GM15510 (cell line): ENCODE results near the gene CAPN11.

Experiments
- POLR2A ChIP-seq: IDR thresholded peaks from 3 replicates; pipeline ENCODE4 v1.6.1; 2011; ENCODE audit warnings: borderline replicate concordance; ENCODE audit not compliant: insufficient read length; ENCODE audit errors: extremely low read depth

The CAPN11 gene

DNA sequence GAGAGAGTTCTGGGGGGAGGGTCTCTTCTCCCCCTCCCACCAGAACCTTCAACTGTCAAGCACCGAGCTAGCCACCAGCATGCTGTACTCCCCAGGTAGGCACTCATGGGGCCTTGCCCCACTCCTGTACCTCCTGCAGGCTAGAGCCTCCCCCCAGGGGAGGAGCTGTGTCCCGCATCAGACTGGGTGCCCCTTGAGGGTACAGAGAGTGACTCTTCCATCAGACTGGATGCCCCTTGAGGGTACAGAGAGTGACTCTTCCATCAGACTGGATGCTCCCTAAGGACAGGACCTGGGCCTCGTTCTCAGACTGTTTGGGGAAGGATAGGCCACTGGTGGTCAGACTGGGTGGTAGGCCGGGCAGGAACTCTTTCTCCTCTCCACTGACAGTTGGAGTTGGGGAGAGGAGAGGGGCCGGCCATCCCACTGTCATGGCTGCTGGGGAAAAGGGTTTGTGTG lies at the start of gene CAPN11:
TSS of gene CAPN11 (plus strand) at position 51 of the 459 bp plus-strand sequence. CDS start at position 80, 29 bp downstream.
- TF ChIP-seq POLR2A = no peak

DNA sequence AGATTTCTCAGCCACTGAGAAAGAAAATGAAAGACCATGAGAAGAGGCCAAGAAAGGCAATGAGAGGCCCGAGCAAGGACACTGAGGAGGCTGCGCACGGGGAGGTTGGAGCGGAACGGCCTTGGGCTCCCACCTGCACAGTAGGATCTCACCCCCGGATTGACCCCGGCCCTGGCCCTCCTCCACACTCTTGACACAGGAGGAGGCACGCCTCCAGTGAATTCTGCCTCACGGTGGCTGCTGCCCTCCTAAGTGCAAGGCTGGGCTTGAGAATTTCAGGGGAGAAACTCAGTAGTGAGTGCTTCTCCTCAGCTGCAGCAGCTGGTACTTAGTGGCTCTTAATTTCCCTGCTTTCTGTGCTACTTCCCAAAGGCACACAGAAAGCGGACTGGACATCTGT lies 49.4 kb upstream of the CAPN11 start:
- no peak for TF ChIP-seq POLR2A

DNA sequence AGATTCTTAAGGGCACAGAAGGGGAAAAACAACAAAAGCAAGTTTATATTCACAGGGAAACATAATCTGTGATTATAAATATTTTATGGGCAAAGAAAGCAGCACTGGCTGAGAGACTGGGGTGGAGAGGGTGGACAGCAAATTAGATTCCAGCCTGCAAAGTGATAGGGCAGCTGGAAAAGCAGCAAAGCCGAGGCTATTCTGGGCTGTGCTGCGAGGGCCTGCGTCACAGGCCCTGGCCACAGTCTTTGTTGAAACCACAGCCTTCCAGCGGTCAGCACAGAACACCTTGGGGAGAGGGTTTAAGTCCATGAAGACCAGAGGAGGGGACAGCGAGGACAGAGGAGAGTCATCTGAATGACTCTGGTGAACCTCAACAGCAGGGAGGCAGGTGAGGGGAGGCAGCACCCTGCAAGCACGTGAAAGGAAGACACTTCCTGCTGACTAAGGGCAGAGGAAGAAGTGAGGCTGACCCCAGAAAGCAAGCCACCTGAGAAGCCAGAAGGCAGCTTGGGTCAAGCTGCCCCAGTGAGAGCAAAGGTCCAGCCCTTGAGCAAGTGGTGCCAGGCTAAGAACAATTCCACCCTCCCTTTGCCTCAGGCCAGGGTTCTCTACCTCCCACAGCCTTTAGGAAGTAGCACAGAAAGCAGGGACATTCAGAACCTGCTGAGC lies 48.5 kb upstream of the CAPN11 start:
- no peak for TF ChIP-seq POLR2A

DNA sequence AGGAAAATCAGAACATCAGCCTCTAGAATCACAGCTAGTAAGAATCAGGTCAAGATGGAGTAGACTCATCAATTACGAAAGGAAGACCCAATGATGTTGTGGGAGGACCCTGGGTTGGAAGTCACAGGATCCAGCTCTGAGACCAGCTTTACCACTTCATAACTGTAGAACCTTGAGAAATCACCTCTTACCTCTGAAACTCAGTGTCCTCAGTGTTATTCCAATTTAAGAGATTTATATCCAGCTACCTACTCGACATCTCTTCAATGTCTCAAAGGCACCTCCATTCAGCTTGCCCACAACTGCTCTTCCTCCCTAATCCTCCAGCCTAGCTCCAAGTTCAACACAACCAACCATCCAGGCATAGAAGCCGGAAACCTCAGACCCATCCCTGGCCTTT lies 47.7 kb upstream of the CAPN11 start:
- no peak for TF ChIP-seq POLR2A

DNA sequence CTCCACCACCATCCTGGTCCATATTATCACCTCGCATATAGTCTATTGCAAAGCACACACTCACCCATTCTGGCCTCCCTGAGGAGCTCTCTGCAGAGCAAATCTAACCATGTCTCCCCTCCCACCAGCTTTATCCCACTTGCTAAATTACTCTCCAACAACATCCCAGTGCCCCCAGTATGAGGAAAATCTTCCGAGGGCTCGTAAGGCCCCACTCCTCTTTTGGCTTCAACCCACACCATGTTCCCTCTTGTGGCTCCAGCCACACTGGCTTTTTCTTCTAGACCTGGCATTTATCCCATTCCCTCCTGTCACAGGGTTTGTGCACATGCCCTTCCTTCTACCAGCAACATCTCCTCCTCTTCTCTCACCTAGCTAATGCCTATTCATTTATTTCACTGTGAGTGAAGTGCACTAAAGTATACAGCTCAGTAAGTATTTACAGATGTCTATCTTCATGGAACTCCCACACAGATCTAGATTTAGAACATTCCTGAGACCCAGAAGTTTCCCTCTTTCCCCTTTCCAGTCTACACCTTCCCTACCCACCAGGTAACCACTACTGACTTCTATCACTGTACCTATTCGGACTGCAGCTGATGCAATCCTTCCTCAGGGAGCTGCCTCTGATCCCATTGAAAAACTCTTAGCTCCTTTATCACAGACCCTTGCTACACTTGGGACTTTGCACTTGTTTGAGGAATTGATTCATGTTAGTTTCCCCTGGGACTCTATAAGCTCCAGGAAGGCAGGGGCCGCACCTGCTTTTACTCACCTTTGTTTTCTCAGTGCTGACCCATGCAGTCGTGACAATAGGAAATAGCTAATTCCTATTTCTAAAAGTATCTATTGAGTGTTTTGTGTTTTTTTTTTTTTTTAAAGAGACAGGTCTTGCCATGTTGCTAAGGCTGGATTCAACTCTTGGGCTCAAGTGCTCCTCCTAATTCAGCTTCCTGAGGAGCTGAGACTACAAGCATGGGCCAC lies 46.9 kb upstream of the CAPN11 start:
- no peak for TF ChIP-seq POLR2A

DNA sequence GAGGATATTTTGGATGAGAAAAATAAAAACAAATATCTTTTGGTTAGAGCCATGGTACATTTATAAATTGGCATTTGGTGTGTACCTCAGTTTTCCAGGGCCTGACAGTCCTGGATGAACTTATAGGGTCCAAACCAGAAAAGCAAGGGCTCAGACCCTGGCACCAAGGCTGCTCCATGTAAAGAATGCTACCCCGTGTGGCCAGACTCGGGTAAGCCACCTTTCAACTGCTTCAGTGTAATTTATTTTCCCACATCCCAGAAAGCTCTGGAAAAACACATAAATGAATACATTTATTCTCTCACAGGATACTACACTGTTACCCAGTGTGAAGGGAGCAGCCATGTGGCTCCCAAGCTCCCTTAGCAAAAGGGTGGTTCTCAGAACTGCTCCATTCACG lies 45.2 kb upstream of the CAPN11 start:
- no peak for TF ChIP-seq POLR2A

GRCh38 chr6:44115866-44116265 lies 42.8 kb upstream of the CAPN11 start:
- no peak for TF ChIP-seq POLR2A

DNA sequence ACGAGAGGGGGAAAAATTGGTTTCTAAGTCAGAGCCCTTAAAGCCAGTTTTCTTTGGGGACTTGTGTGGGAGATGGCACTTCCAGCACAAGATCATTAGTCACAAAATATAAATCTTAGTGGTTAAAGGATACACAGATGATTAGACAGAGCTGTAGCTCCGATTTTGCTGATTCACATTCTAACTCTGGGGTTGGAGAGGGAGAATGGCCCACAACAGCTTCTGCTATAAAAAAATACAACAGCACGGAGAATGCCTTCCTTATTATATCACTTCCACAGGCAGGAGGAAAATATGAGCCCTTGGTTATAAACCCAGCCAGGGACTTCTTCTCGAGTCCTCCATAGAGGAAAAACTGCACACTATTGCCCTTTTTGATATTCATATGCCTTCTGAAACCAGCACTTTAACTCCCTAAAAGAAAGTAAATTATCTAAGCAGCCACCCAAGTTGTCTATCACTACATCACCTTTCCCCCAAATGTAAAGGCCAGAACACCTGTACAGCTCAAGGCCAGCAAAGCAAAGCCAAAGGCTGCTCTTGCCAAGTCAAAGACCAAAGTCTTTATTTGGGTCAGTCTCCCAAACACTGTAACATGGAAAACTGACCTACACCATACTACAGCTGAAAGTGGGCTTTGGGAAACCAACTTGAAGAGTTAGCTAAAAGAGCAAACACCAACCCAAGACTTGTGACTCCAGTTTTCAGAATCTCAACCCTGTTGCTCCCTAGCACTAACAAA lies 41.8 kb upstream of the CAPN11 start:
- no peak for TF ChIP-seq POLR2A

- no peak for TF ChIP-seq POLR2A
Measured at GRCh38 chr6:44117397-44118128, 41.1 kb upstream of the CAPN11 start.

GRCh38 chr6:44119704-44120262 lies 38.8 kb upstream of the CAPN11 start:
- TF ChIP-seq POLR2A = no peak

GRCh38 chr6:44120692-44121443 lies 37.8 kb upstream of the CAPN11 start:
- no peak for TF ChIP-seq POLR2A

DNA sequence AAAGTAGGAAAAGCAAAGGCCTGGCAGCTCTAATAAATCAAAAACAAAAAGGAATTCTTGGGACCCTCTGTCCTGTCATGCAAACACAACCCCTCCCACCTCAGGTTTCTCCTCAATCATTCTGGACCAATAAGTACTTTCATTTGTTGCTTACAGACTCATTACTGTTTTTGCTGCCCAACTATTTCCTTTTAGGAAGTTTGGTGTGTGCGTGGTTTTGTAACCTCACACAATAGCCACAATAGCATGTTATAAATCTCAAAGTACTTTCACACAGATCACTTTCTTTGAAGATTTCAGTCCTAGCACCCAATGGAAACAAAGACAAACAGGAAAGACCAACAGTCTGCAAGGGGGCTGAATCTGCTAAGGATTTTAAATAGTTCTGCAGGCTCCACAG lies 35.8 kb upstream of the CAPN11 start:
- TF ChIP-seq POLR2A = no peak

DNA sequence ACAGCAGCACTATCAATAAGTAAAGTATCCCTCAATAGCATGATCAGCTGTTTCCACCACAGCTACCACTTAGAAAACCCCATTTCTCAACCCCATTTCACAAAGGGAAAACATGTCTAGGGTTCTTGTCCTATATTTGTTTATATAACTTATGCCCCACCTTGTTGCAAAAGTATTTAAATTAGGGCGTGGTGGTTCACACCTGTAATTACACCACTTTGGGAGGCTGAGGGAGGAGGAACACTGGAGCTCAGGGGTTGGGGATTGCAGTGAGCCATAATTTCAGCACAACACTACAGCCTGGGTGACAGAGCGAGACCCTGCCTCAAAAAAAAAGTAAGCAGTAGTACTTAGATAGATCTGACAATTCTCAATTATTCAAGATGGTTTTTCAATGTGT lies 35.1 kb upstream of the CAPN11 start:
- TF ChIP-seq POLR2A = no peak

DNA sequence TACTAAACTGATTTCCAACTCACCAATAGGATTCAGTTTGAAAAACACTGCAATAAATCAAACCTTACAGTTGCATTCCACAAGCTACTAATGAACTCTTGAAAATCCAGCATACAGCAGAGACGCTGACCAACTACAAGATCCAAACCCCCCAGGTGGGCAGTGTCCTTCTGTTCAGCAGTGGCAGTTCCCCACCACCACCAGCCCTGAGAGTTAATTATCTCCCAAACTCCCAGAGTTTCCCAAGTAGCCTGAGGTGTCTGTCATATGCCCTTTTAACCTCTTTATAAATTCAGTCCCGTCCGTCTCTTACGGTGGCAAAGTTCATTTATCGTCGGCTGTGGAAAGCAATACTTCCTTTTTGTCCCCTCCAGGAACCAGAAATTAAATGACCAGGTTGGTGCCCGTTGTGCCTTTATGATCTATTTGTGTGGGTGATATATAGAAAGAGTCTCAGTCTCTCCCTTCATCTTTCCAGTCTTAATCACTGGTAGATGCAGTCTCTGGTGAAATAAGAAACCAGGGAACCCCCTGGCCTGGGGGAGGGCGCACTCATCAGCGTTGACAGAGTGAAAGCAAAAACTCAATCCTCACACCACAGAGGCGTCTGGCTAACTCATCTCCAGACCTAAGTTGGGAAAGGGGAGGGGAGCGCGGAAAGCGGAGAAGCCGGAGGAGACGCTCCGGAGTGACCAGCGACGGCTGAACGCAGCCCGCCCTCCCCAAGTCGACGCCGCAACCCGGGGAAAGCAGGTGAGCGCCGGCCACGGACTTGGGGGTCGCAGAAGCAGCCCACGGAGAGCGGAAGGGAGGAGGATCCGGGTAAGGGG lies 32.1 kb upstream of the CAPN11 start:
- TF ChIP-seq POLR2A = no peak
